Gastroesophageal sphincter (tissue), 4 donors: ENCODE results near the gene TRIM67. TPM values are rescaled to one million over a fixed set of nuclear protein-coding genes. Genes with fewer than 3 reads are reported as not detected.

Source experiments
- ATAC-seq: fragments of 150-250 bp; one replicate; pipeline ENCODE4 v1.9.1; 2016; ENCODE audit warnings: mild to moderate bottlenecking, moderate library complexity
- H3K27ac ChIP-seq, 4 donors: fragments of 200-600 bp; sonication (generic) in 3 of 4; 1 replicate in 3 of 4; 2 replicates in 1 of 4; pipeline ENCODE4 v1.5.1; 2016 to 2019
- H3K27me3 ChIP-seq: fragments of 200-600 bp; sonication (generic); one replicate; pipeline ENCODE4 v1.5.1; 2019
- H3K36me3 ChIP-seq, 2 donors: fragments of 200-600 bp; sonication (generic); one replicate each; pipeline ENCODE4 v1.5.1; 2019; ENCODE audit warnings: control low read depth in 1 of 2
- H3K4me1 ChIP-seq, 3 donors: fragments of 200-600 bp; sonication (generic); 1 replicate in 2 of 3; 2 replicates in 1 of 3; pipeline ENCODE4 v1.5.1; 2016 to 2019; ENCODE audit warnings: control low read depth in 2 of 3
- H3K4me3 ChIP-seq, 2 donors: fragments of 200-600 bp; sonication (generic); one replicate each; pipeline ENCODE4 v1.5.1; 2019; ENCODE audit warnings: mild to moderate bottlenecking in 1 of 2, moderate library complexity in 1 of 2
- H3K9me3 ChIP-seq, 3 donors: fragments of 200-600 bp; sonication (generic); one replicate each; pipeline ENCODE4 v1.5.1; 2017 to 2019; ENCODE audit warnings: control low read depth in 2 of 3
- CTCF ChIP-seq, 4 experiments: fragments of 200-600 bp in 2 of 4; fragments of 450-650 bp in 2 of 4; sonication (generic) in 1 of 4; IDR thresholded peaks; one replicate each; pipeline ENCODE4 v1.5.1; 2017 to 2019; ENCODE audit warnings: antibody characterized with exemption in 4 of 4, mild to moderate bottlenecking in 2 of 4, moderate library complexity in 2 of 4
- EP300 ChIP-seq: sonication (generic); formaldehyde crosslinking; IDR thresholded peaks from one replicate; pipeline ENCODE4 v1.6.1; 2017; ENCODE audit warnings: antibody characterized with exemption, mild to moderate bottlenecking
- POLR2A ChIP-seq, 2 donors: fragments of 450-650 bp; IDR thresholded peaks; one replicate each; pipeline ENCODE4 v1.6.1; 2017; ENCODE audit warnings: antibody characterized with exemption in 2 of 2, mild to moderate bottlenecking in 2 of 2, moderate library complexity in 1 of 2
- POLR2AphosphoS5 ChIP-seq: sonication (generic); formaldehyde crosslinking; IDR thresholded peaks from one replicate; pipeline ENCODE4 v1.6.1; 2017; ENCODE audit warnings: antibody characterized with exemption
- WGBS, 2 donors: methylation state at CpG; one replicate each; pipeline ENCODE4 v1.1.5; 2018; ENCODE audit warnings: low coverage in 1 of 2; 5-methylcytosine and 5-hydroxymethylcytosine counted together
- total RNA-seq, 4 donors: library from RNA; depleted of rRNA; stranded (reverse); fragments of >200 nt; gene quantifications; one replicate each; pipeline ENCODE4 v1.1.0, GENCODE V29; 2016

The TRIM67 gene
- total RNA-seq, 4 donors from 2014 or later, result 0.04 to 0.13 TPM; not detected in 2

GRCh38 chr1:231194476-231194842 is 32.6 kb downstream of the TRIM67 start:
- no peaks in the 10 kb centered on the region for H3K36me3 ChIP-seq
- ATAC-seq, result no peak
- peaks cover 0 to 6% (median 0%) of the 10 kb centered on the region in 3 donors for H3K4me1 ChIP-seq
- peaks cover 74% of the 10 kb centered on the region for H3K27me3 ChIP-seq
- H3K27ac ChIP-seq, result no peak overlapping the region
- H3K9me3 ChIP-seq, result peaks cover 0 to 9% (median 1%) of the 10 kb centered on the region in 3 donors
- no peak overlapping the region for H3K4me3 ChIP-seq
- TF ChIP-seq POLR2AphosphoS5, result no peak
- no peak for TF ChIP-seq POLR2A (IDR thresholded peaks at IDR 0.05)
- TF ChIP-seq CTCF (IDR thresholded peaks at IDR 0.05), result no peak
- TF ChIP-seq EP300, result no peak
- WGBS, 2 donors, result 68 to 83% methylated on average over 1 to 2 of the region's 2 CpGs

GRCh38 chr1:231194843-231195516 is 33.1 kb downstream of the TRIM67 start:
- H3K27me3 ChIP-seq, result peaks cover 74% of the 10 kb centered on the region
- H3K36me3 ChIP-seq, result no peaks in the 10 kb centered on the region
- no peak overlapping the region for H3K27ac ChIP-seq
- TF ChIP-seq POLR2AphosphoS5 (no peak), CTCF (IDR thresholded peaks at IDR 0.05) (no peak), EP300 (no peak), POLR2A (IDR thresholded peaks at IDR 0.05) (no peak)
- ATAC-seq, result no peak
- WGBS, 2 donors, result 78 to 87% methylated on average over 3 to 5 of the region's 8 CpGs
- peaks cover 0 to 4% (median 0%) of the 10 kb centered on the region in 3 donors for H3K9me3 ChIP-seq
- H3K4me3 ChIP-seq, result no peak overlapping the region
- H3K4me1 ChIP-seq, result peaks cover 0 to 6% (median 0%) of the 10 kb centered on the region in 3 donors

- no peaks in the 10 kb centered on the region for H3K36me3 ChIP-seq
- no peaks in the 10 kb centered on the region for H3K9me3 ChIP-seq
- no peak for ATAC-seq
- H3K4me1 ChIP-seq, result peaks cover 0 to 6% (median 0%) of the 10 kb centered on the region in 3 donors
- no peak overlapping the region for H3K4me3 ChIP-seq
- H3K27me3 ChIP-seq, result peaks cover 69% of the 10 kb centered on the region
- no peak overlapping the region for H3K27ac ChIP-seq
- 67% methylated on average over 3 of the region's 3 CpGs; no CpG with 5 or more reads in 1 of the 2 donors for WGBS, 2 donors
- TF ChIP-seq CTCF (IDR thresholded peaks at IDR 0.05) (no peak), EP300 (no peak), POLR2AphosphoS5 (no peak), POLR2A (IDR thresholded peaks at IDR 0.05) (no peak)
Observed at GRCh38 chr1:231196307-231196706, 34.4 kb downstream of the TRIM67 start.

- peaks cover 73% of the 10 kb centered on the region for H3K27me3 ChIP-seq
- TF ChIP-seq EP300 (no peak), POLR2AphosphoS5 (no peak), CTCF (IDR thresholded peaks at IDR 0.05) (no peak), POLR2A (IDR thresholded peaks at IDR 0.05) (no peak)
- H3K36me3 ChIP-seq, result no peaks in the 10 kb centered on the region
- WGBS, 2 donors, result 83% methylated on average over 1 of the region's 2 CpGs; no CpG with 5 or more reads in 1 of the 2 donors
- peaks cover 0 to 6% (median 0%) of the 10 kb centered on the region in 3 donors for H3K4me1 ChIP-seq
- no peak overlapping the region for H3K27ac ChIP-seq
- no peaks in the 10 kb centered on the region for H3K9me3 ChIP-seq
- ATAC-seq, result no peak
- no peak overlapping the region for H3K4me3 ChIP-seq
Observed at GRCh38 chr1:231196728-231197127, 34.9 kb downstream of the TRIM67 start.

- Histone ChIP-seq H3K27ac (no peak overlapping the region), H3K9me3 (no peaks in the 10 kb centered on the region)
Observed at GRCh38 chr1:231199868-231200267, 38.0 kb downstream of the TRIM67 start.

More at GRCh38 chr1:231199868-231200267, 38.0 kb downstream of the TRIM67 start:
- Histone ChIP-seq H3K4me1 (no peaks in the 10 kb centered on the region), H3K4me3 (no peak overlapping the region), H3K36me3 (no peaks in the 10 kb centered on the region), H3K27me3 (peaks cover 78% of the 10 kb centered on the region)
- 94 to 100% methylated on average over 2 to 3 of the region's 7 CpGs for WGBS, 2 donors
- no peak for ATAC-seq
- no peak for TF ChIP-seq POLR2A (IDR thresholded peaks at IDR 0.05)
- TF ChIP-seq EP300, result no peak
- no peak for TF ChIP-seq CTCF (IDR thresholded peaks at IDR 0.05)
- no peak for TF ChIP-seq POLR2AphosphoS5
